ENCODE results near the gene USP4. TPM values are rescaled to one million over a fixed set of nuclear protein-coding genes. Genes with fewer than 3 reads are reported as not detected.
"Not testable (repeated sequence)": the region's sequence is repeated elsewhere in the genome, so short reads cannot be mapped to it uniquely, and the experiment has no call there.

USP4 gene
- total RNA-seq, 1 donor from 2014 or later: 55.1 TPM

- no peak for DNase-seq (ENCODE audit: low spot score, unreplicated experiment)
- no peak for TF ChIP-seq CTCF (IDR thresholded peaks at IDR 0.05; ENCODE audit: unreplicated experiment)
- no peak overlapping the region for H3K4me3 Mint-ChIP-seq (ENCODE audit: low read depth)
- no peaks in the 10 kb centered on the region for H3K27me3 Mint-ChIP-seq
- no peaks in the 10 kb centered on the region for H3K4me1 Mint-ChIP-seq (ENCODE audit: low read depth)
- H3K27ac Mint-ChIP-seq: no peak overlapping the region
- no peaks in the 10 kb centered on the region for H3K9me3 Mint-ChIP-seq (ENCODE audit: low read depth)
- H3K36me3 Mint-ChIP-seq (ENCODE audit: insufficient read depth): peaks cover 18% of the 10 kb centered on the region
Measured at GRCh38 chr3:49333091-49333490, 6.8 kb downstream of the USP4 start.

- DNase-seq (ENCODE audit: low spot score, unreplicated experiment): no peak
- no peak overlapping the region for H3K4me3 Mint-ChIP-seq (ENCODE audit: low read depth)
- peaks cover 28% of the 10 kb centered on the region for H3K36me3 Mint-ChIP-seq (ENCODE audit: insufficient read depth)
- no peaks in the 10 kb centered on the region for H3K27me3 Mint-ChIP-seq
- H3K27ac Mint-ChIP-seq: no peak overlapping the region
- no peak for TF ChIP-seq CTCF (IDR thresholded peaks at IDR 0.05; ENCODE audit: unreplicated experiment)
- H3K4me1 Mint-ChIP-seq (ENCODE audit: low read depth): no peaks in the 10 kb centered on the region
- no peaks in the 10 kb centered on the region for H3K9me3 Mint-ChIP-seq (ENCODE audit: low read depth)
Measured at GRCh38 chr3:49329186-49329585, 10.7 kb downstream of the USP4 start.

- not testable (repeated sequence) for H3K4me3 Mint-ChIP-seq (ENCODE audit: low read depth); H3K27ac Mint-ChIP-seq; H3K27me3 Mint-ChIP-seq; DNase-seq (ENCODE audit: low spot score, unreplicated experiment); H3K4me1 Mint-ChIP-seq (ENCODE audit: low read depth); H3K9me3 Mint-ChIP-seq (ENCODE audit: low read depth)
- H3K36me3 Mint-ChIP-seq (ENCODE audit: insufficient read depth): peaks cover 30% of the 10 kb centered on the region
Measured at GRCh38 chr3:49328350-49328749, 11.5 kb downstream of the USP4 start.

GRCh38 chr3:49327485-49327884 lies 12.4 kb downstream of the USP4 start:
- TF ChIP-seq CTCF (IDR thresholded peaks at IDR 0.05; ENCODE audit: unreplicated experiment): peak; percentile 43
- H3K27me3 Mint-ChIP-seq: no peaks in the 10 kb centered on the region
- no peaks in the 10 kb centered on the region for H3K4me1 Mint-ChIP-seq (ENCODE audit: low read depth)
- H3K36me3 Mint-ChIP-seq (ENCODE audit: insufficient read depth): peaks cover 26% of the 10 kb centered on the region
- no peak overlapping the region for H3K4me3 Mint-ChIP-seq (ENCODE audit: low read depth)
- no peak overlapping the region for H3K27ac Mint-ChIP-seq
- H3K9me3 Mint-ChIP-seq (ENCODE audit: low read depth): no peaks in the 10 kb centered on the region
- DNase-seq (ENCODE audit: low spot score, unreplicated experiment): no peak

GRCh38 chr3:49324768-49325167 lies 15.1 kb downstream of the USP4 start:
- H3K36me3 Mint-ChIP-seq (ENCODE audit: insufficient read depth): peaks cover 31% of the 10 kb centered on the region
- H3K27ac Mint-ChIP-seq: no peak overlapping the region
- TF ChIP-seq CTCF (IDR thresholded peaks at IDR 0.05; ENCODE audit: unreplicated experiment): no peak
- no peaks in the 10 kb centered on the region for H3K27me3 Mint-ChIP-seq
- no peaks in the 10 kb centered on the region for H3K9me3 Mint-ChIP-seq (ENCODE audit: low read depth)
- H3K4me3 Mint-ChIP-seq (ENCODE audit: low read depth): no peak overlapping the region
- no peak for DNase-seq (ENCODE audit: low spot score, unreplicated experiment)
- H3K4me1 Mint-ChIP-seq (ENCODE audit: low read depth): no peaks in the 10 kb centered on the region

- TF ChIP-seq CTCF (IDR thresholded peaks at IDR 0.05; ENCODE audit: unreplicated experiment): no peak
- H3K4me3 Mint-ChIP-seq (ENCODE audit: low read depth): no peak overlapping the region
- H3K9me3 Mint-ChIP-seq (ENCODE audit: low read depth): no peaks in the 10 kb centered on the region
- H3K27me3 Mint-ChIP-seq: no peaks in the 10 kb centered on the region
- H3K4me1 Mint-ChIP-seq (ENCODE audit: low read depth): no peaks in the 10 kb centered on the region
- H3K27ac Mint-ChIP-seq: no peak overlapping the region
- H3K36me3 Mint-ChIP-seq (ENCODE audit: insufficient read depth): peaks cover 15% of the 10 kb centered on the region
- no peak for DNase-seq (ENCODE audit: low spot score, unreplicated experiment)
Measured at GRCh38 chr3:49316696-49317457, 23.0 kb downstream of the USP4 start.

Measured in progenitor cell of endocrine pancreas (in vitro differentiated cells).